HCT116 (cell line): ENCODE results near the gene PYCR2. TPM values are rescaled to one million over a fixed set of nuclear protein-coding genes. Genes with fewer than 3 reads are reported as not detected.

Experiments used
- ATAC-seq: fragments of 200-7000 bp; cut with Tn5 transposase; 2 replicates; pipeline ENCODE4 v1.9.1; 2020; ENCODE audit warnings: mild to moderate bottlenecking, moderate library complexity
- Bru-seq: library from RNA; stranded (reverse); fragments of 400-500 nt; gene quantifications from one replicate; lab custom pipeline; 2021; lab: Mats Ljungman, UMichigan
- BruChase-seq, 2 experiments: library from RNA; stranded (reverse); fragments of 400-500 nt; gene quantifications; one replicate each; lab custom pipeline; 2021; lab: Mats Ljungman, UMichigan
- BruUV-seq: library from RNA; stranded (reverse); fragments of 400-500 nt; replicated peaks from 2 replicates; lab custom pipeline; 2021; lab: Mats Ljungman, UMichigan
- CTCF ChIA-PET: fragments of 300-600 bp; sonication (Branson Sonifier 250); formaldehyde crosslinking; loops from one replicate; lab custom pipeline; 2021; ENCODE audit warnings: antibody characterized with exemption; lab: Charles Lee
- POLR2A ChIA-PET: fragments of 300-600, 350-600 bp; sonication (Branson Sonifier 250); formaldehyde crosslinking; loops from one replicate; lab custom pipeline; 2021; ENCODE audit warnings: antibody characterized with exemption; lab: Charles Lee
- RAD21 ChIA-PET, 2 experiments: fragments of 300-600 bp; sonication (Branson Sonifier 250); formaldehyde crosslinking; loops; one replicate each; lab custom pipeline; 2023; ENCODE audit warnings: low total read pairs in 2 of 2; ENCODE audit not compliant: uncharacterized antibody in 2 of 2, unreplicated experiment in 2 of 2, low non-redundant PET in 1 of 2; lab: Charles Lee
- DNase-seq: peaks from one replicate; pipeline ENCODE4 v3.0.0-alpha.2; 2010; ENCODE audit warnings: low read depth, low spot score
- H2AFZ ChIP-seq: fragments of 200-600 bp; shearing (Covaris generic), sonication (generic); 2 replicates; pipeline ENCODE4 v1.6.1; 2017; ENCODE audit warnings: low read depth, mixed run types, mixed read lengths, antibody characterized with exemption, low read length; ENCODE audit not compliant: poor library complexity, severe bottlenecking
- H3K27ac ChIP-seq: 2 replicates; pipeline ENCODE4 v1.5.1; 2012; ENCODE audit warnings: low read depth, low read length
- H3K27me3 ChIP-seq: fragments of 200-600 bp; sonication (generic); 2 replicates; pipeline ENCODE4 v1.6.1; 2016; ENCODE audit warnings: mixed run types, low read length, mixed read lengths; ENCODE audit not compliant: insufficient read depth
- H3K36me3 ChIP-seq, 2 experiments: fragments of 200-500 bp in 1 of 2; fragments of 200-600 bp in 1 of 2; sonication (Bioruptor generic) in 1 of 2; sonication (generic) in 1 of 2; 2 replicates each; pipeline versions ENCODE4 v1.5.1 to v1.6.1; 2014 to 2016; ENCODE audit warnings: low read length in 2 of 2, inconsistent platforms in 1 of 2, mixed read lengths in 1 of 2, mixed run types in 1 of 2; ENCODE audit not compliant: insufficient read depth in 2 of 2, control insufficient read depth in 1 of 2
- H3K4me1 ChIP-seq, 2 experiments: fragments of 200-600 bp in 1 of 2; sonication (generic) in 1 of 2; 2 replicates each; pipeline versions ENCODE4 v1.5.1 to v1.6.1; 2012 to 2017; ENCODE audit warnings: low read length in 2 of 2, inconsistent platforms in 1 of 2, mild to moderate bottlenecking in 1 of 2, mixed read lengths in 1 of 2, mixed run types in 1 of 2, moderate library complexity in 1 of 2; ENCODE audit not compliant: insufficient read depth in 2 of 2, control insufficient read depth in 1 of 2
- H3K4me2 ChIP-seq: fragments of 200-600 bp; sonication (generic); 2 replicates; pipeline ENCODE4 v1.6.1; 2017; ENCODE audit warnings: mixed run types, low read length, mixed read lengths
- H3K4me3 ChIP-seq, 2 experiments: fragments of 200-600 bp in 1 of 2; sonication (generic) in 1 of 2; replicated peaks in 1 of 2; 2 replicates each; pipeline ENCODE4 v1.5.1; 2011 to 2016; ENCODE audit warnings: low read length in 2 of 2, control low read depth in 1 of 2, low read depth in 1 of 2, mild to moderate bottlenecking in 1 of 2, mixed read lengths in 1 of 2, mixed run types in 1 of 2
- H3K79me2 ChIP-seq: fragments of 200-600 bp; sonication (generic); 2 replicates; pipeline ENCODE4 v1.6.1; 2017; ENCODE audit warnings: mild to moderate bottlenecking, mixed run types, low read length, moderate library complexity, mixed read lengths; ENCODE audit not compliant: insufficient read depth
- H3K9ac ChIP-seq: fragments of 200-600 bp; sonication (generic); 2 replicates; pipeline ENCODE4 v1.6.1; 2016; ENCODE audit warnings: low read length, mixed read lengths
- H3K9me2 ChIP-seq: fragments of 200-600 bp; sonication (generic), shearing (Covaris generic); 2 replicates; pipeline ENCODE4 v1.6.1; 2017; ENCODE audit warnings: mixed run types, mild to moderate bottlenecking, moderate library complexity; ENCODE audit not compliant: insufficient read depth
- H3K9me3 ChIP-seq, 2 experiments: fragments of 200-500 bp in 1 of 2; fragments of 200-600 bp in 1 of 2; sonication (Bioruptor generic) in 1 of 2; sonication (generic) in 1 of 2; 2 replicates each; pipeline ENCODE4 v1.6.1; 2014 to 2017; ENCODE audit warnings: low read length in 2 of 2, mixed read lengths in 2 of 2, inconsistent platforms in 1 of 2, low read depth in 1 of 2, mild to moderate bottlenecking in 1 of 2, mixed run types in 1 of 2, moderate library complexity in 1 of 2; ENCODE audit not compliant: control insufficient read depth in 1 of 2, insufficient read depth in 1 of 2
- H4K20me1 ChIP-seq: fragments of 200-600 bp; sonication (generic), shearing (Covaris generic); 2 replicates; pipeline ENCODE4 v1.6.1; 2017; ENCODE audit warnings: mixed run types, mild to moderate bottlenecking, moderate library complexity; ENCODE audit not compliant: insufficient read depth
- ATF3 ChIP-seq: IDR thresholded peaks from 2 replicates; pipeline ENCODE4 v1.6.1; 2012
- CBX3 ChIP-seq: IDR thresholded peaks from 2 replicates; pipeline ENCODE4 v1.6.1; 2012; ENCODE audit warnings: low read depth
- CEBPB ChIP-seq: IDR thresholded peaks from 2 replicates; pipeline ENCODE4 v1.6.1; 2012; ENCODE audit warnings: low read depth
- EGR1 ChIP-seq: IDR thresholded peaks from 2 replicates; pipeline ENCODE4 v1.6.1; 2012; ENCODE audit warnings: low read depth
- ELF1 ChIP-seq: IDR thresholded peaks from 2 replicates; pipeline ENCODE4 v1.6.1; 2012; ENCODE audit warnings: low read depth, borderline replicate concordance
- EZH2 ChIP-seq: fragments of 200-600 bp; sonication (generic); IDR thresholded peaks from 2 replicates; pipeline ENCODE4 v1.6.1; 2017; ENCODE audit warnings: antibody characterized with exemption, mixed run types
- EZH2phosphoT487 ChIP-seq: fragments of 200-600 bp; IDR thresholded peaks from 2 replicates; pipeline ENCODE4 v1.6.1; 2018; ENCODE audit warnings: antibody characterized with exemption, borderline replicate concordance
- JUND ChIP-seq: IDR thresholded peaks from 2 replicates; pipeline ENCODE4 v1.6.1; 2012
- POLR2A ChIP-seq: IDR thresholded peaks from 2 replicates; pipeline ENCODE4 v1.7.0; 2011; ENCODE audit warnings: borderline replicate concordance; ENCODE audit not compliant: insufficient read depth, insufficient read length; ENCODE audit errors: extremely low read depth
- RAD21 ChIP-seq: IDR thresholded peaks from 2 replicates; pipeline ENCODE4 v1.6.1; 2012; ENCODE audit warnings: low read depth, mild to moderate bottlenecking
- REST ChIP-seq: IDR thresholded peaks from 2 replicates; pipeline ENCODE4 v1.6.1; 2012; ENCODE audit warnings: low read depth
- SIN3A ChIP-seq: IDR thresholded peaks from 2 replicates; pipeline ENCODE4 v1.6.1; 2012; ENCODE audit warnings: low read depth
- SP1 ChIP-seq: IDR thresholded peaks from 2 replicates; pipeline ENCODE4 v1.6.1; 2012; ENCODE audit warnings: low read depth
- SRF ChIP-seq: IDR thresholded peaks from 2 replicates; pipeline ENCODE4 v1.6.1; 2012; ENCODE audit warnings: low read depth
- TCF7L2 ChIP-seq: IDR thresholded peaks from 2 replicates; pipeline ENCODE4 v1.7.0; 2011; ENCODE audit warnings: borderline replicate concordance, inconsistent platforms; ENCODE audit not compliant: insufficient read depth, insufficient read length; ENCODE audit errors: extremely low read depth
- YY1 ChIP-seq: IDR thresholded peaks from 2 replicates; pipeline ENCODE4 v1.6.1; 2011; ENCODE audit warnings: low read length, low read depth, moderate library complexity, mild to moderate bottlenecking; ENCODE audit not compliant: insufficient replicate concordance; ENCODE audit errors: extremely low read depth
- ZBTB33 ChIP-seq: IDR thresholded peaks from 2 replicates; pipeline ENCODE4 v1.6.1; 2011; ENCODE audit warnings: mild to moderate bottlenecking, low read length, moderate library complexity; ENCODE audit not compliant: insufficient replicate concordance; ENCODE audit errors: extremely low read depth
- ZFX ChIP-seq: fragments of 450-650 bp; IDR thresholded peaks from 2 replicates; pipeline ENCODE4 v1.6.1; 2017
- ZNF274 ChIP-seq: fragments of 200-500 bp; sonication (Bioruptor generic); IDR thresholded peaks from 2 replicates; pipeline ENCODE4 v1.6.1; 2014; ENCODE audit warnings: mild to moderate bottlenecking, low read depth, low read length, inconsistent platforms
- intact Hi-C: fragments of 100-400 bp; cut with micrococcal nuclease; formaldehyde crosslinking; loops from 2 replicates; pipeline ENCODE4 v1.10.0; 2022
- long read RNA-seq: library from polyadenylated mRNA; unstranded; transcript quantifications from one replicate; pipeline ENCODE4 v2.0.0, GENCODE V29; 2021; ENCODE audit not compliant: unreplicated experiment
- polyA plus RNA-seq: library from polyadenylated mRNA; unstranded; fragments of >200 nt; gene quantifications from 2 replicates; pipeline ENCODE4 v1.2.1, GENCODE V29; 2012; ENCODE audit warnings: missing spikeins
- total RNA-seq: library from RNA; stranded (reverse); gene quantifications from one replicate; pipeline ENCODE4 v1.2.1, GENCODE V29; 2021; ENCODE audit not compliant: unreplicated experiment

PYCR2 gene
- total RNA-seq (107 TPM), Bru-seq, nascent RNA (percentile 87 among the genes with signal in this experiment), BruChase-seq, experiment 1, labeled RNA remaining after a 6-hour chase (percentile 98 among the genes with signal in this experiment), BruChase-seq, experiment 2, labeled RNA remaining after a 2-hour chase (percentile 96 among the genes with signal in this experiment)
- 122 and 164 TPM in 2 replicates for polyA plus RNA-seq
- long read RNA-seq, transcript PYCR2-201 (7 exons, 1,689 nt), result major isoform, 87 of 104 reads
- long read RNA-seq, partial matches to known transcripts, result 7 of 104 reads
- long read RNA-seq, other reads (novel, unspliced or antisense), result 9 of 104 reads

- ATAC-seq (peak; percentile 97), DNase-seq (peak; percentile 90)
- Histone ChIP-seq H4K20me1 (no peaks in the 10 kb centered on the region), H3K4me1 (peaks cover 9 to 18% of the 10 kb centered on the region in 2 experiments), H3K9me2 (no peaks in the 10 kb centered on the region), H3K27me3 (no peaks in the 10 kb centered on the region), H3K9ac (peak within 1 kb of the TSS; percentile 99), H3K27ac (peak within 1 kb of the TSS; percentile 97), H3K36me3 (peaks cover 16 to 33% of the 10 kb centered on the region in 2 experiments), H2AFZ (no peak within 1 kb of the TSS), H3K4me3 (peak within 1 kb of the TSS; percentile 84 to 100), H3K9me3 (no peaks in the 10 kb centered on the region), H3K79me2 (peaks cover 26% of the 10 kb centered on the region), H3K4me2 (peak within 1 kb of the TSS; percentile 85)
- intact Hi-C loops, result no loop called here
- RAD21 ChIA-PET, result interaction anchor here in 1 of 2 experiments (0.6 kb wide), 1 partner anchor 53 kb away, joined by 3 read pairs; no protein-coding TSS in a partner anchor
- CTCF ChIA-PET, result interaction anchor here (0.7 to 1.5 kb wide), 7 partner anchors 11 to 152 kb away, joined by 3 to 5 read pairs (median 4); no protein-coding TSS in a partner anchor
- POLR2A ChIA-PET, result interaction anchor here (0.5 to 1.4 kb wide), 12 partner anchors 9 to 147 kb away, joined by 3 to 6 read pairs (median 3); partner anchors contain the start of genes H3-3A and SDE2
- BruUV-seq, result TSS peak; percentile 72
- TF ChIP-seq ZFX (peak; percentile 80; the same call in 1 of the 2 replicates), EGR1 (no peak), CEBPB (no peak; the same call in 1 of the 2 replicates), JUND (no peak), TCF7L2 (peak; percentile 12), EZH2phosphoT487 (no peak), REST (no peak), RAD21 (no peak), CBX3 (no peak), ATF3 (no peak), ZNF274 (no peak), POLR2A (peak; percentile 78), EZH2 (no peak), SIN3A (peak; percentile 86), ZBTB33 (no peak), SRF (no peak), SP1 (peak; percentile 91), ELF1 (no peak; the same call in 1 of the 2 replicates), YY1 (peak; percentile 82)
These were observed at the start of gene PYCR2 for GRCh38 chr1:225923692-225924555. TSS of gene PYCR2 (minus strand) at chr1:225924250. CDS start at chr1:225924110, 140 bp downstream.
